Small intestine (tissue), 7 donors: Measurements from ENCODE around the gene IQGAP2. TPM values are rescaled to one million over a fixed set of nuclear protein-coding genes. Genes with fewer than 3 reads are reported as not detected.
A peak's percentile ranks its signal among the peaks of the same experiment; 100 is the strongest.
"Not testable (repeated sequence)": the region's sequence is repeated elsewhere in the genome, so short reads cannot be mapped to it uniquely, and the experiment has no call there.

Source experiments
- DNase-seq, 2 donors: peaks; one replicate each; pipeline versions ENCODE4 v3.0.0 to v3.0.0-alpha.2; 2013
- FAIRE-seq: peaks from 2 replicates; lab custom pipeline; 2012; peaks lifted over from hg19 to GRCh38; lab: Jason Lieb, UNC
- H3K27ac ChIP-seq, 3 donors: one replicate each; pipeline ENCODE4 v1.5.1; 2013; ENCODE audit warnings: low read length in 2 of 3, mild to moderate bottlenecking in 2 of 3, control low read depth in 1 of 3, inconsistent platforms in 1 of 3, low read depth in 1 of 3, moderate library complexity in 1 of 3
- H3K27me3 ChIP-seq, 3 donors: one replicate each; pipeline ENCODE4 v1.6.1; 2013; ENCODE audit warnings: low read length in 3 of 3, inconsistent platforms in 1 of 3; ENCODE audit not compliant: control insufficient read depth in 3 of 3, insufficient read depth in 3 of 3
- H3K36me3 ChIP-seq, 3 donors: one replicate each; pipeline ENCODE4 v1.6.1; 2013; ENCODE audit warnings: low read length in 3 of 3, inconsistent platforms in 1 of 3, low read depth in 1 of 3, mild to moderate bottlenecking in 1 of 3, moderate library complexity in 1 of 3; ENCODE audit not compliant: control insufficient read depth in 3 of 3, insufficient read depth in 2 of 3
- H3K4me1 ChIP-seq, 3 donors: one replicate each; pipeline ENCODE4 v1.6.1; 2013; ENCODE audit warnings: low read length in 2 of 3, inconsistent platforms in 1 of 3, low read depth in 1 of 3, mild to moderate bottlenecking in 1 of 3, moderate library complexity in 1 of 3; ENCODE audit not compliant: control insufficient read depth in 3 of 3, insufficient read depth in 2 of 3
- H3K4me3 ChIP-seq, 3 donors: one replicate each; pipeline ENCODE4 v1.5.1; 2013; ENCODE audit warnings: low read length in 3 of 3, control low read depth in 1 of 3, inconsistent platforms in 1 of 3, low read depth in 1 of 3, mild to moderate bottlenecking in 1 of 3, moderate library complexity in 1 of 3
- H3K9me3 ChIP-seq, 2 donors: one replicate each; pipeline ENCODE4 v1.6.1; 2013; ENCODE audit warnings: low read depth in 1 of 2, low read length in 1 of 2; ENCODE audit not compliant: control insufficient read depth in 2 of 2, insufficient read depth in 1 of 2
- WGBS, 3 donors: extraction: QIAGEN DNeasy Blood & Tissue Kit; methylation state at CpG; one replicate each; pipeline ENCODE4 v1.1.7; 2013; 5-methylcytosine and 5-hydroxymethylcytosine counted together
- polyA plus RNA-seq, 4 donors: library from polyadenylated mRNA; stranded (reverse) in 3 of 4; unstranded in 1 of 4; fragments of 200-250 nt in 3 of 4; fragments of 120-200 nt in 1 of 4; gene quantifications; one replicate each; pipeline versions ENCODE4 v1.2.1 to v1.2.3, GENCODE V29; 2013
- donor health status: healthy with polysubstance abuse.
- donor health status: control.
- donor health status: control.
- donor health status: Bipolar disorder and iron deficiency.
- donor health status: healthy.

IQGAP2 gene
- polyA plus RNA-seq, 4 donors: 13.6 to 138 (median 85.6) TPM

- 28 to 35% (median 33%) methylated on average over 4 of the region's 4 CpGs for WGBS, 3 donors
- DNase-seq (peak; percentile 83 to 88), FAIRE-seq (no peak)
- no peaks in the 10 kb centered on the region for H3K36me3 ChIP-seq
- peak overlapping the region; percentile 10 to 83 (median 43) for H3K27ac ChIP-seq
- H3K27me3 ChIP-seq: no peaks in the 10 kb centered on the region
- no peaks in the 10 kb centered on the region for H3K9me3 ChIP-seq
- H3K4me1 ChIP-seq: peaks cover 14 to 30% (median 26%) of the 10 kb centered on the region in 3 donors
- no peak overlapping the region for H3K4me3 ChIP-seq
Measured at GRCh38 chr5:76544268-76544926, 141.3 kb downstream of the IQGAP2 start.

GRCh38 chr5:76545184-76545583 is 142.1 kb downstream of the IQGAP2 start:
- no peak for FAIRE-seq
- no peaks in the 10 kb centered on the region for H3K36me3 ChIP-seq
- H3K27ac ChIP-seq: no peak overlapping the region
- no peaks in the 10 kb centered on the region for H3K9me3 ChIP-seq
- no peaks in the 10 kb centered on the region for H3K27me3 ChIP-seq
- peaks cover 14 to 30% (median 26%) of the 10 kb centered on the region in 3 donors for H3K4me1 ChIP-seq
- 41 to 72% (median 46%) methylated on average over 4 of the region's 4 CpGs for WGBS, 3 donors
- H3K4me3 ChIP-seq: no peak overlapping the region
- DNase-seq: peak in 1 of 2 donors; percentile 63

GRCh38 chr5:76546497-76547102 is 143.5 kb downstream of the IQGAP2 start:
- H3K4me3 ChIP-seq: no peak overlapping the region
- WGBS, 3 donors: 66 to 78% (median 67%) methylated on average over 8 of the region's 8 CpGs
- H3K4me1 ChIP-seq: peaks cover 14 to 30% (median 26%) of the 10 kb centered on the region in 3 donors
- H3K36me3 ChIP-seq: no peaks in the 10 kb centered on the region
- H3K27me3 ChIP-seq: no peaks in the 10 kb centered on the region
- FAIRE-seq: no peak
- no peaks in the 10 kb centered on the region for H3K9me3 ChIP-seq
- H3K27ac ChIP-seq: peak overlapping the region in 2 of 3 donors; percentile 21 to 86
- DNase-seq: no peak

DNA sequence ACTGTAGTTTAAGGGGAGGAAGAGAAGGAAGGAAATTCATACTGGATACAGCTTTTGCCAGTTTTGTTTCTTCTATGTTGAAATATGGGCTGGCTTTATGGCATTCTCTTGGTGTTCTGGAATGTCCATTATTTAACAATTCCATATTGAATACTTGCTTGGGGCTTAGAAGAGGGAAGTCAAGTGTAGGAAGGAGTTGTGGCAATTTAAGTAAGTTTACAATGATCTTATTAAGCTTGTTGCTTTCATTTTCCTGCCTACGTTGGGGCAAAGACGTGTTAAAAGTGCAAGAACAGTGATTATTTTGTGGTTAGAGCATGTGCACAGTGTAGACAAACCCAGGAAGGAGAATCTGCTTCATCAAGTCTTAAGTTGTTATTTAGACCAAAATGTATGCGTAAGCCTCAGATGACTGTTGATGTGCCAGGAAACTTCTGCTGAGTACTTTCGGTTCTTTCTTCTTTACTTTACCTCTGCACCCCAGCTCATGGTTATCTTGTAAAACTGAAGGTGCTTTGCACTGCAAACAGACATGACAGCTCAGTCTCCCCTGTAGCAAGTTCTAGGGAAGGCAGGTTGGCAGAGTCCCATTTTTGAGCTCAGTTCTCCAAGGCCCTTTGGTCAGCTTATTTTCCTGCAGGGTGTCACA is 144.3 kb downstream of the IQGAP2 start:
- FAIRE-seq (peak; percentile 26), DNase-seq (peak; percentile 41 to 69)
- Histone ChIP-seq H3K4me3 (no peak overlapping the region), H3K27me3 (no peaks in the 10 kb centered on the region), H3K4me1 (peaks cover 11 to 27% (median 26%) of the 10 kb centered on the region in 3 donors), H3K36me3 (no peaks in the 10 kb centered on the region), H3K27ac (peak overlapping the region; percentile 10 to 86 (median 21)), H3K9me3 (no peaks in the 10 kb centered on the region)
- 0 to 10% (median 9%) methylated on average over 4 of the region's 4 CpGs for WGBS, 3 donors

DNA sequence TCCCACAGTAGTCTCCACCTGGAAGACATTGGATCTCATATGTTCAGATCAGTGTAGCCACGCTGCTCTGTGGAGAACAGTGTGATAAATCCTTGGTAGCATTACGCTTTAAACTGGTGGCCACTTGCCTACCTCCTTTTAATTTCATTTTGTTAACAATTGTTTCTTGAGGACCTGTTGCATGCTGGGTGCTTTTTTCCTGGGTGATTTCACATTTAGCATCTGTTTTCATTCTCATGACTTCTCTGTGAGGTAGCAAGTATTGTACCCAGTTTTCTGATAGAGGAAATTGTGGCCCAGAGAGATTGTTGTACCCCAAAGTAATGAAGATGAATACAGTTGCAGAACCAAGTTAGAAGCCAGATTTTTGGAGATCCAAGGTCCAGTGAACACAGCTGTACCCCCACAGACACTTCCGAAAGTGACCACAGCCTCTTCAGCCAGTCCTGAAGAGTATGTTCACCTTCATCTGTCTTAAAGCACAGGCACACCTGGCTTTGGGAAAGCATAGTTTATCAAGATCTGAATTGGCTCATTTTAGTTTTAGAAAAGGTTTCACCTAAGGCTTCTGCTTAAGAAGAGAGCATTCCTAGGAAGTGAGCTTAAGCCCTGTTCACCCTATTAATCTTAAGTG is 144.9 kb downstream of the IQGAP2 start:
- Histone ChIP-seq H3K27ac (peak overlapping the region; percentile 10 to 86 (median 21)), H3K4me3 (no peak overlapping the region)
- 80 to 86% (median 81%) methylated on average over 3 of the region's 3 CpGs for WGBS, 3 donors

DNA sequence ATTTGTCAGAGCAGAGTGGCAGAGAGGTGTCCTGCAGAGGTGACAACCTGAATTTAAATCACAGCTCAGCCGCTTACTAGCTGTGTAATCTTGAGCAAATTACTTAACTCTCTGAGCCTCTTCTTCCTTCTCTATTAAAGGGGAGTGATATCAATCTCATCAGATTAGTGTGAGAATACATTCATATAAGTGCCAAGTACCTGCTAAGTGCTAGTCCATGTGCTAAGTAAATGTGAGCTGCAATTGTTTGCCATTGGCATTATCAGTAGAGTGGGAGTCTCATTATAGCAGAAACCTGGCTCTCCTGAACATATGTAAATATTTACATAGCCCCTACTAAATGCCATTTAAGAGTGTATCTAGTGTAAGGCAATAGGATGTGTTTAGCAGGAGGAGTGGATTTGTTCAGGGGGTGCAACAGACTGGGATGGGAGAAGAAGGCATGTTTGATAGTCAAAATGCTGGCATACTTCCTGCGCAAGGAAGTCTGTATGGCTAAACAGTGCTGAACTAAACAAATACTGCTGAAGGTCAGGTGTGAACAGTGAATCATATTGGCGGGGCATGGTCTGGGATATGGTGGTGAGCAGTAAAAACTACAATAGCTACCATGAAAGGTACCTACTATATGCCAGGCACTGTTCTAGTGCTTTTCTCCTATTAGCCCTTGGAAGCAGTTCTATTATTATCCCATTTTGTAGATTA is 145.6 kb downstream of the IQGAP2 start:
- Histone ChIP-seq H3K4me1 (peaks cover 9 to 26% (median 15%) of the 10 kb centered on the region in 3 donors), H3K4me3 (no peak overlapping the region), H3K36me3 (no peaks in the 10 kb centered on the region), H3K27me3 (no peaks in the 10 kb centered on the region), H3K27ac (peak overlapping the region in 1 of 3 donors; percentile 86), H3K9me3 (no peaks in the 10 kb centered on the region)
- FAIRE-seq: no peak
- 68 to 80% (median 69%) methylated on average over 3 of the region's 3 CpGs for WGBS, 3 donors
- peak; percentile 13 to 48 for DNase-seq

More for the DNA sequence above, 144.9 kb downstream of the IQGAP2 start:
- Histone ChIP-seq H3K9me3 (no peaks in the 10 kb centered on the region), H3K4me1 (peaks cover 10 to 26% (median 20%) of the 10 kb centered on the region in 3 donors), H3K36me3 (no peaks in the 10 kb centered on the region), H3K27me3 (no peaks in the 10 kb centered on the region)
- no peak for FAIRE-seq
- DNase-seq: no peak

GRCh38 chr5:76550881-76551280 is 147.8 kb downstream of the IQGAP2 start:
- not testable (repeated sequence) for H3K9me3 ChIP-seq, H3K27me3 ChIP-seq, FAIRE-seq, H3K36me3 ChIP-seq, H3K27ac ChIP-seq, H3K4me3 ChIP-seq, DNase-seq
- peaks cover 5 to 15% (median 10%) of the 10 kb centered on the region in 3 donors for H3K4me1 ChIP-seq
- WGBS, 3 donors: 97 to 98% (median 98%) methylated on average over 33 to 34 of the region's 34 CpGs
